IMR-90 (cell line): Measurements from ENCODE around the gene NUP42. TPM values are rescaled to one million over a fixed set of nuclear protein-coding genes. Genes with fewer than 3 reads are reported as not detected.

Experiments used
- ATAC-seq: fragments of 200-7000 bp; cut with Tn5 transposase; 2 replicates; pipeline ENCODE4 v1.9.1; 2020; ENCODE audit warnings: low read depth, mild to moderate bottlenecking, moderate library complexity
- BruUV-seq: library from RNA; stranded (reverse); fragments of 400-500 nt; replicated peaks from 2 replicates; lab custom pipeline; 2021; lab: Mats Ljungman, UMichigan
- CTCF ChIA-PET: fragments of 300-600 bp; formaldehyde crosslinking; extraction: SDS; loops from one replicate; lab custom pipeline; 2021; ENCODE audit warnings: antibody characterized with exemption; lab: Yijun Ruan, JAX
- POLR2A ChIA-PET: fragments of 300-600 bp; sonication (Branson Sonifier 250); formaldehyde crosslinking; loops from one replicate; lab custom pipeline; 2022; ENCODE audit warnings: antibody characterized with exemption; ENCODE audit not compliant: unreplicated experiment; lab: Charles Lee
- DNase-seq: peaks from one replicate; pipeline ENCODE4 v3.0.0; 2013
- H2AFZ ChIP-seq: replicated peaks from 2 replicates; pipeline ENCODE3; 2013; ENCODE audit warnings: low read length, mild to moderate bottlenecking; ENCODE audit not compliant: poor library complexity
- H2AK5ac ChIP-seq: 2 replicates; pipeline ENCODE4 v1.6.1; 2013; ENCODE audit warnings: low read depth, low read length, inconsistent platforms
- H2AK9ac ChIP-seq: replicated peaks from 2 replicates; pipeline ENCODE3; 2013; ENCODE audit warnings: mild to moderate bottlenecking, low read depth, low read length, moderate library complexity; ENCODE audit not compliant: poor library complexity
- H2BK120ac ChIP-seq: 2 replicates; pipeline ENCODE4 v1.6.1; 2013; ENCODE audit warnings: low read depth, low read length, inconsistent platforms
- H2BK15ac ChIP-seq: 3 replicates; pipeline ENCODE4 v1.6.1; 2013; ENCODE audit warnings: low read depth, low read length, inconsistent platforms
- H2BK20ac ChIP-seq: 2 replicates; pipeline ENCODE4 v1.6.1; 2013; ENCODE audit warnings: low read depth, mild to moderate bottlenecking, inconsistent platforms, low read length, moderate library complexity
- H2BK5ac ChIP-seq: 2 replicates; pipeline ENCODE4 v1.6.1; 2013; ENCODE audit warnings: mild to moderate bottlenecking, low read depth, low read length, inconsistent platforms; ENCODE audit not compliant: poor library complexity, severe bottlenecking
- H3K14ac ChIP-seq: replicated peaks from 2 replicates; pipeline ENCODE4 v1.6.1; 2013; ENCODE audit warnings: low read depth, low read length, inconsistent platforms
- H3K18ac ChIP-seq: 2 replicates; pipeline ENCODE4 v1.6.1; 2013; ENCODE audit warnings: low read depth, low read length, control low read depth
- H3K23ac ChIP-seq: 2 replicates; pipeline ENCODE4 v1.6.1; 2013; ENCODE audit warnings: low read depth, low read length, inconsistent platforms
- H3K27ac ChIP-seq: 2 replicates; pipeline ENCODE4 v1.5.1; 2013; ENCODE audit warnings: mild to moderate bottlenecking, control low read depth, low read length; ENCODE audit not compliant: insufficient read depth
- H3K27me3 ChIP-seq: 2 replicates; pipeline ENCODE4 v1.6.1; 2013; ENCODE audit warnings: low read length; ENCODE audit not compliant: control insufficient read depth, insufficient read depth
- H3K36me3 ChIP-seq: 2 replicates; pipeline ENCODE4 v1.6.1; 2013; ENCODE audit warnings: low read length, mixed read lengths; ENCODE audit not compliant: control insufficient read depth, insufficient read depth
- H3K4ac ChIP-seq: 2 replicates; pipeline ENCODE4 v1.6.1; 2013; ENCODE audit warnings: low read depth, low read length, inconsistent platforms
- H3K4me1 ChIP-seq: 2 replicates; pipeline ENCODE4 v1.6.1; 2013; ENCODE audit warnings: low read length, mixed read lengths; ENCODE audit not compliant: control insufficient read depth, insufficient read depth
- H3K4me2 ChIP-seq: 2 replicates; pipeline ENCODE4 v1.6.1; 2013; ENCODE audit warnings: low read depth, mild to moderate bottlenecking, control low read depth, low read length, moderate library complexity
- H3K4me3 ChIP-seq: 2 replicates; pipeline ENCODE4 v1.5.1; 2013; ENCODE audit warnings: low read depth, mild to moderate bottlenecking, control low read depth, low read length, moderate library complexity; ENCODE audit not compliant: insufficient read depth
- H3K56ac ChIP-seq: 2 replicates; pipeline ENCODE4 v1.6.1; 2013; ENCODE audit warnings: low read length, inconsistent platforms; ENCODE audit not compliant: insufficient read depth; ENCODE audit errors: extremely low read depth
- H3K79me1 ChIP-seq, 2 experiments: 2 replicates each; pipeline ENCODE4 v1.6.1; 2013; ENCODE audit warnings: low read length in 2 of 2, inconsistent platforms in 1 of 2, low read depth in 1 of 2
- H3K9ac ChIP-seq: 2 replicates; pipeline ENCODE4 v1.6.1; 2013; ENCODE audit warnings: low read depth, low read length, control low read depth
- H3K9me1 ChIP-seq: 2 replicates; pipeline ENCODE4 v1.6.1; 2013; ENCODE audit warnings: low read length, inconsistent platforms; ENCODE audit not compliant: insufficient read depth
- H3K9me3 ChIP-seq: 2 replicates; pipeline ENCODE4 v1.6.1; 2013; ENCODE audit warnings: low read length; ENCODE audit not compliant: control insufficient read depth, insufficient read depth
- H4K20me1 ChIP-seq: 2 replicates; pipeline ENCODE4 v1.6.1; 2013; ENCODE audit warnings: low read length, inconsistent platforms; ENCODE audit not compliant: insufficient read depth
- H4K5ac ChIP-seq: 2 replicates; pipeline ENCODE4 v1.6.1; 2013; ENCODE audit warnings: mild to moderate bottlenecking, low read depth, low read length, control low read depth
- H4K8ac ChIP-seq, 2 experiments: 2 replicates each; pipeline ENCODE4 v1.6.1; 2013; ENCODE audit warnings: low read depth in 2 of 2, low read length in 2 of 2, control low read depth in 1 of 2, inconsistent platforms in 1 of 2
- H4K91ac ChIP-seq: 2 replicates; pipeline ENCODE4 v1.6.1; 2013; ENCODE audit warnings: low read depth, low read length, inconsistent platforms; ENCODE audit not compliant: insufficient read depth
- BHLHE40 ChIP-seq: fragments of 150-350 bp; IDR thresholded peaks from 2 replicates; pipeline ENCODE4 v1.6.1; 2016; ENCODE audit warnings: mild to moderate bottlenecking, low read depth, low read length
- CEBPB ChIP-seq: IDR thresholded peaks from 2 replicates; pipeline ENCODE4 v1.6.1; 2012; ENCODE audit warnings: low read depth, low read length, improper control_type of control experiment
- CHD1 ChIP-seq: IDR thresholded peaks from 2 replicates; pipeline ENCODE4 v1.6.1; 2012; ENCODE audit warnings: low read depth, low read length, improper control_type of control experiment
- CTCF ChIP-seq: conservative IDR thresholded peaks from 2 replicates; pipeline ENCODE4 v1.5.1; 2012; ENCODE audit warnings: mild to moderate bottlenecking, low read depth, low read length, improper control_type of control experiment
- ELK1 ChIP-seq: fragments of 150-350 bp; IDR thresholded peaks from 2 replicates; pipeline ENCODE4 v1.6.1; 2016; ENCODE audit warnings: low read depth, mild to moderate bottlenecking, low read length, moderate library complexity, borderline replicate concordance
- FOS ChIP-seq: fragments of 150-350 bp; IDR thresholded peaks from 2 replicates; pipeline ENCODE4 v1.6.1; 2016; ENCODE audit warnings: low read depth, low read length
- MAFK ChIP-seq: IDR thresholded peaks from 2 replicates; pipeline ENCODE4 v1.6.1; 2012; ENCODE audit warnings: low read depth, low read length, improper control_type of control experiment
- MAZ ChIP-seq: IDR thresholded peaks from 2 replicates; pipeline ENCODE4 v1.6.1; 2012; ENCODE audit warnings: low read depth, mild to moderate bottlenecking, low read length, improper control_type of control experiment, moderate library complexity, borderline replicate concordance
- MXI1 ChIP-seq: IDR thresholded peaks from 2 replicates; pipeline ENCODE4 v1.6.1; 2012; ENCODE audit warnings: low read depth, mild to moderate bottlenecking, low read length, moderate library complexity, borderline replicate concordance
- NFE2L2 ChIP-seq: fragments of 150-350 bp; IDR thresholded peaks from 2 replicates; pipeline ENCODE4 v1.6.1; 2016; ENCODE audit warnings: low read depth, mild to moderate bottlenecking, low read length
- POLR2A ChIP-seq: IDR thresholded peaks from 2 replicates; pipeline ENCODE4 v1.6.1; 2012; ENCODE audit warnings: mild to moderate bottlenecking, low read depth, low read length
- RAD21 ChIP-seq: IDR thresholded peaks from 2 replicates; pipeline ENCODE4 v1.6.1; 2012; ENCODE audit warnings: low read length, improper control_type of control experiment
- RCOR1 ChIP-seq: IDR thresholded peaks from 2 replicates; pipeline ENCODE4 v1.6.1; 2012; ENCODE audit warnings: mild to moderate bottlenecking, low read length, improper control_type of control experiment; ENCODE audit not compliant: insufficient replicate concordance
- RFX5 ChIP-seq: IDR thresholded peaks from 2 replicates; pipeline ENCODE4 v1.8.0; 2012; ENCODE audit warnings: low read depth, mild to moderate bottlenecking, low read length, moderate library complexity
- SMC3 ChIP-seq: fragments of 150-350 bp; IDR thresholded peaks from 2 replicates; pipeline ENCODE4 v1.6.1; 2016; ENCODE audit warnings: low read depth, mild to moderate bottlenecking, antibody characterized with exemption, low read length, moderate library complexity
- USF2 ChIP-seq: fragments of 150-350 bp; IDR thresholded peaks from 2 replicates; pipeline ENCODE4 v1.6.1; 2017; ENCODE audit warnings: mild to moderate bottlenecking, antibody characterized with exemption, low read length, low read depth
- WGBS, 2 experiments: methylation state at CpG; one replicate each; pipeline versions ENCODE4 v1.1.5 to v1.1.7; 2013; ENCODE audit warnings: missing lambda C conversion rate in 2 of 2; ENCODE audit not compliant: insufficient read length in 1 of 2; ENCODE audit errors: extremely low coverage in 2 of 2; 5-methylcytosine and 5-hydroxymethylcytosine counted together
- dilution Hi-C: fragments of 300-500 bp; cut with HindIII; formaldehyde crosslinking; loops from one replicate; pipeline ENCODE4 v1.14.3; 2018; ENCODE audit warnings: low sequenced_read_pairs; ENCODE audit not compliant: unreplicated experiment
- in situ Hi-C: fragments of 300-500 bp; cut with MboI; formaldehyde crosslinking; loops from 3 replicates; pipeline ENCODE4 v1.14.3; 2019; ENCODE audit warnings: low sequenced_read_pairs, inconsistent platforms, mixed read lengths
- intact Hi-C: fragments of 100-400 bp; cut with micrococcal nuclease; formaldehyde crosslinking; loops from 2 replicates; pipeline ENCODE4 v1.10.0; 2022
- polyA plus RNA-seq, 3 experiments: library from polyadenylated mRNA; depleted of rRNA; stranded (reverse); fragments of >200 nt; gene quantifications; 2 replicates each; pipeline ENCODE4 v1.2.3, GENCODE V29; 2012; ENCODE audit warnings: low replicate concordance in 1 of 3
- total RNA-seq: library from RNA; depleted of rRNA; stranded (reverse); fragments of >200 nt; gene quantifications from 2 replicates; pipeline ENCODE4 v1.2.3, GENCODE V29; 2012

Gene NUP42
- total and polyA plus RNA-seq, 2 of the 4 experiments (the other 2 are of a cell fraction): 17.3 to 22.6 TPM

GRCh38 chr7:23158546-23158945 is 23.3 kb upstream of the NUP42 start:
- peaks cover 12% of the 10 kb centered on the region; the same call in 1 of the 2 replicates for H3K36me3 ChIP-seq
- H3K4ac ChIP-seq: no peak overlapping the region
- H3K14ac ChIP-seq: no peak overlapping the region
- H3K4me3 ChIP-seq: no peak overlapping the region
- H3K9ac ChIP-seq: no peak overlapping the region
- ChIA-PET POLR2A (no interaction called here), CTCF (no interaction called here)
- H3K4me1 ChIP-seq: no peaks in the 10 kb centered on the region
- intact Hi-C loops (no loop called here), in situ Hi-C loops (no loop called here), dilution Hi-C loops (no loop called here)
- H3K18ac ChIP-seq: no peak overlapping the region
- H2BK120ac ChIP-seq: no peak overlapping the region
- H3K27me3 ChIP-seq: no peaks in the 10 kb centered on the region
- H4K8ac ChIP-seq: no peak overlapping the region
- DNase-seq (no peak), ATAC-seq (no peak)
- H3K56ac ChIP-seq: no peak overlapping the region
- 0 out of 2 replicates have a peak, but pooled peaks cover 3% of the 10 kb centered on the region for H3K9me1 ChIP-seq
- no peak overlapping the region for H2BK15ac ChIP-seq
- TF ChIP-seq MAZ: no peak
- TF ChIP-seq SMC3: no peak
- no peak for TF ChIP-seq MAFK
- no peak for TF ChIP-seq POLR2A
- no peak for TF ChIP-seq RCOR1
- TF ChIP-seq RFX5: no peak
- TF ChIP-seq MXI1: no peak
- no peak for TF ChIP-seq NFE2L2
- no peak for TF ChIP-seq RAD21
- TF ChIP-seq ELK1: no peak
- no peak for TF ChIP-seq USF2
- no peak for TF ChIP-seq CTCF
- TF ChIP-seq CEBPB: no peak
- TF ChIP-seq FOS: no peak
- no peak for TF ChIP-seq CHD1
- TF ChIP-seq BHLHE40: no peak
- no peak overlapping the region for H2AK5ac ChIP-seq
- H2AFZ ChIP-seq: no peak overlapping the region
- no peaks in the 10 kb centered on the region for H3K9me3 ChIP-seq
- no peak overlapping the region for H2BK20ac ChIP-seq
- H3K4me2 ChIP-seq: no peak overlapping the region
- BruUV-seq: no TSS peak
- H3K79me1 ChIP-seq: no peaks in the 10 kb centered on the region
- no peaks in the 10 kb centered on the region for H4K20me1 ChIP-seq
- no peak overlapping the region for H4K91ac ChIP-seq
- H2AK9ac ChIP-seq: no peak overlapping the region
- WGBS, 2 experiments: no CpG with 5 or more reads among the region's 2 CpGs
- no peak overlapping the region for H3K27ac ChIP-seq
- no peak overlapping the region for H2BK5ac ChIP-seq
- no peak overlapping the region for H4K5ac ChIP-seq
- no peak overlapping the region for H3K23ac ChIP-seq
